Measurements from ENCODE around the gene BMPR2. TPM values are rescaled to one million over a fixed set of nuclear protein-coding genes. Genes with fewer than 3 reads are reported as not detected.
A peak's percentile ranks its signal among the peaks of the same experiment; 100 is the strongest.

Gene BMPR2
- total RNA-seq, 1 donor from 2014 or later: 88.9 TPM

- no peaks in the 10 kb centered on the region for H3K4me1 Mint-ChIP-seq (ENCODE audit: unreplicated experiment)
- DNase-seq (ENCODE audit: low spot score): no peak
- H3K4me3 Mint-ChIP-seq (ENCODE audit: unreplicated experiment): no peak overlapping the region
- peaks cover 1% of the 10 kb centered on the region for H3K27me3 Mint-ChIP-seq (ENCODE audit: unreplicated experiment)
- H3K36me3 Mint-ChIP-seq (ENCODE audit: low read depth, unreplicated experiment): peaks cover 4% of the 10 kb centered on the region
- no peaks in the 10 kb centered on the region for H3K9me3 Mint-ChIP-seq (ENCODE audit: unreplicated experiment)
- no peak overlapping the region for H3K27ac Mint-ChIP-seq (ENCODE audit: unreplicated experiment)
- TF ChIP-seq, protein P1, sequence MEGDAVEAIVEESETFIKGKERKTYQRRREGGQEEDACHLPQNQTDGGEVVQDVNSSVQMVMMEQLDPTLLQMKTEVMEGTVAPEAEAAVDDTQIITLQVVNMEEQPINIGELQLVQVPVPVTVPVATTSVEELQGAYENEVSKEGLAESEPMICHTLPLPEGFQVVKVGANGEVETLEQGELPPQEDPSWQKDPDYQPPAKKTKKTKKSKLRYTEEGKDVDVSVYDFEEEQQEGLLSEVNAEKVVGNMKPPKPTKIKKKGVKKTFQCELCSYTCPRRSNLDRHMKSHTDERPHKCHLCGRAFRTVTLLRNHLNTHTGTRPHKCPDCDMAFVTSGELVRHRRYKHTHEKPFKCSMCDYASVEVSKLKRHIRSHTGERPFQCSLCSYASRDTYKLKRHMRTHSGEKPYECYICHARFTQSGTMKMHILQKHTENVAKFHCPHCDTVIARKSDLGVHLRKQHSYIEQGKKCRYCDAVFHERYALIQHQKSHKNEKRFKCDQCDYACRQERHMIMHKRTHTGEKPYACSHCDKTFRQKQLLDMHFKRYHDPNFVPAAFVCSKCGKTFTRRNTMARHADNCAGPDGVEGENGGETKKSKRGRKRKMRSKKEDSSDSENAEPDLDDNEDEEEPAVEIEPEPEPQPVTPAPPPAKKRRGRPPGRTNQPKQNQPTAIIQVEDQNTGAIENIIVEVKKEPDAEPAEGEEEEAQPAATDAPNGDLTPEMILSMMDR (IDR thresholded peaks at IDR 0.05; ENCODE audit: unreplicated experiment): no peak
Measured at GRCh38 chr2:202512176-202512575, 136.0 kb downstream of the BMPR2 start.

DNA sequence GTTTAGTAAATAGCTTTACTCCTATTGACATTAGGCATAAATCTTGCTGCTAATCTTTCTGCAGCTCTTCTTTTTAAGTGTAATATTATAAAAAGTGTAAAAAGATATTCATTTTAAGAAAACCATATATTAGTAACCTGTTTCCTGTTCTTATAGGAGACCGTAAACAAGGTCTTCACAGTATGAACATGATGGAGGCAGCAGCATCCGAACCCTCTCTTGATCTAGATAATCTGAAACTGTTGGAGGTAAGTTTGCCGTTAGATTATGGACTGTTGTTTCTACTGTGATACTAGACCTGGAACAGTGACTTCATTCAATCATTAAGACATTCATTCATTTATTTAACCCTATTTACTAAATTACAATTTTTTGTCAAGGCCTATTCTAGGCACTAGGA is 138.6 kb downstream of the BMPR2 start:
- Mint-ChIP-seq H3K4me3 (ENCODE audit: unreplicated experiment) (peak overlapping the region; percentile 31), H3K36me3 (ENCODE audit: low read depth, unreplicated experiment) (peaks cover 14% of the 10 kb centered on the region), H3K27ac (ENCODE audit: unreplicated experiment) (no peak overlapping the region), H3K9me3 (ENCODE audit: unreplicated experiment) (no peaks in the 10 kb centered on the region), H3K4me1 (ENCODE audit: unreplicated experiment) (no peaks in the 10 kb centered on the region), H3K27me3 (ENCODE audit: unreplicated experiment) (peaks cover 1% of the 10 kb centered on the region)
- TF ChIP-seq, protein P1 (IDR thresholded peaks at IDR 0.05; ENCODE audit: unreplicated experiment): no peak
- DNase-seq (ENCODE audit: low spot score): no peak

DNA sequence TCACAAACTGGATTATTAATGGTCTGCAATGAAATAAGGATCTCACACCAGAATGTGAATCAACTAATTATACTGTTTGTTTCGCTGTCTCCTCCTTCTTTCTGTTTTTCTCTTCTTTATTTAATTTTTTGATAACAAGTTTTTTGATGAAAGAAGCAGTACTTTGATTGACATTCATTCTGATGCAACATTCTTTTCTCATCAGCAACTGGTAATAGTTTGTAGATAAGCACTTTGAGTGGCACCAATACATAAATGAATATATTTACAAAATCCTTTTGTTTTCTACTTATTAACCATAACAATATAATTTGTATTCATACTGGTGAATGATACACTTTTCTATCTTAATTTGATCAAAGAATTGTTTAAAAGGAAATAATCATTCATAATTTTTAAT is 143.3 kb downstream of the BMPR2 start:
- Mint-ChIP-seq H3K27ac (ENCODE audit: unreplicated experiment) (no peak overlapping the region), H3K4me3 (ENCODE audit: unreplicated experiment) (no peak overlapping the region), H3K27me3 (ENCODE audit: unreplicated experiment) (peaks cover 4% of the 10 kb centered on the region), H3K9me3 (ENCODE audit: unreplicated experiment) (no peaks in the 10 kb centered on the region), H3K4me1 (ENCODE audit: unreplicated experiment) (no peaks in the 10 kb centered on the region), H3K36me3 (ENCODE audit: low read depth, unreplicated experiment) (peaks cover 44% of the 10 kb centered on the region)
- DNase-seq (ENCODE audit: low spot score): no peak
- TF ChIP-seq, protein P1 (IDR thresholded peaks at IDR 0.05; ENCODE audit: unreplicated experiment): no peak

DNA sequence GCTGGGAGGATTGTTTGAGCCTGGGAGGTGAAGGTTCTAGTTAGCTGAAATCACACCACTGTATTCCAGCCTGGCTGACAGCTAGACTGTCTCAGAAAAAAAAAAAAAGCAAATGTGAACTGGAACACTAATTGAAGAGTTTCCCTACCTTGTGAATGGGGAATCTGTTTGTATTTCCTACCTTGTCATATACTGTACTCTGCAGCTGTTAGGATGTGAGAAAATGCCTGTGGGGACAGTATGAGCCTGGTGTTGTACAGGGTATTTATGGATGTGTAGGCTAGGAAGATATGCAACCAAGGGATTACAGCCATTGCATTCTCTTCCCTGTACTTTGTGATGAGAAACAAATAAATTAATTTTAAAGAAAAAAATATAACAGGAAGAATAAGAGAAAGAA is 145.3 kb downstream of the BMPR2 start:
- Mint-ChIP-seq H3K36me3 (ENCODE audit: low read depth, unreplicated experiment) (peaks cover 53% of the 10 kb centered on the region), H3K27me3 (ENCODE audit: unreplicated experiment) (peaks cover 5% of the 10 kb centered on the region), H3K9me3 (ENCODE audit: unreplicated experiment) (no peaks in the 10 kb centered on the region), H3K27ac (ENCODE audit: unreplicated experiment) (no peak overlapping the region), H3K4me3 (ENCODE audit: unreplicated experiment) (no peak overlapping the region), H3K4me1 (ENCODE audit: unreplicated experiment) (no peaks in the 10 kb centered on the region)
- no peak for DNase-seq (ENCODE audit: low spot score)
- TF ChIP-seq, protein P1 (IDR thresholded peaks at IDR 0.05; ENCODE audit: unreplicated experiment): no peak

DNA sequence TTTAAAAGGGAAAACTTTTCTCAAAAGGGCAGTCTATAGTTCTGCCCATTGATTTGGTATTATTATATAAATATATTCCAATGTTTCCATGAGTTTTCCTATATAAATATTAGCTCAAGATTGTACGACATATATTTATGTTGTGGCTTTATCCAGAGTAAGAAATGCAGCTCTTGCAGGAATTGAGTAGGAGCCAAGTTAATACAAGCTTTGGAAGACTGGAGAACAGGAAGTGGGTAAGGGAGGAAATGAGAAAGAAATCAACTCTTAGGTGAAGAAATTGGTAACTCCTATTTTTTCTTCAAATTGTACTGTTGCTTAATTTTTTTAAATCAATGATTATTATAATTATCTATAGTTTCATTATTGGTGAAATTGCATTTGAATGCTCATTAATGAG is 153.3 kb downstream of the BMPR2 start:
- TF ChIP-seq, protein P1 (IDR thresholded peaks at IDR 0.05; ENCODE audit: unreplicated experiment): no peak
- H3K4me3 Mint-ChIP-seq (ENCODE audit: unreplicated experiment): no peak overlapping the region

More for the DNA sequence above, 153.3 kb downstream of the BMPR2 start:
- H3K36me3 Mint-ChIP-seq (ENCODE audit: low read depth, unreplicated experiment): peaks cover 28% of the 10 kb centered on the region
- no peaks in the 10 kb centered on the region for H3K9me3 Mint-ChIP-seq (ENCODE audit: unreplicated experiment)
- DNase-seq (ENCODE audit: low spot score): no peak
- peaks cover 6% of the 10 kb centered on the region for H3K27me3 Mint-ChIP-seq (ENCODE audit: unreplicated experiment)
- peak overlapping the region; percentile 28 for H3K27ac Mint-ChIP-seq (ENCODE audit: unreplicated experiment)
- peaks cover 8% of the 10 kb centered on the region for H3K4me1 Mint-ChIP-seq (ENCODE audit: unreplicated experiment)

Data from endothelial cell (in vitro differentiated cells).